Cerebellar cortex (tissue), 1 donor: ENCODE results near the gene RPS19BP1.

ENCODE experiments used
- DNase-seq: peaks from one replicate; pipeline ENCODE4 v3.0.0-alpha.2; 2015; ENCODE audit warnings: low spot score

Gene RPS19BP1

DNA sequence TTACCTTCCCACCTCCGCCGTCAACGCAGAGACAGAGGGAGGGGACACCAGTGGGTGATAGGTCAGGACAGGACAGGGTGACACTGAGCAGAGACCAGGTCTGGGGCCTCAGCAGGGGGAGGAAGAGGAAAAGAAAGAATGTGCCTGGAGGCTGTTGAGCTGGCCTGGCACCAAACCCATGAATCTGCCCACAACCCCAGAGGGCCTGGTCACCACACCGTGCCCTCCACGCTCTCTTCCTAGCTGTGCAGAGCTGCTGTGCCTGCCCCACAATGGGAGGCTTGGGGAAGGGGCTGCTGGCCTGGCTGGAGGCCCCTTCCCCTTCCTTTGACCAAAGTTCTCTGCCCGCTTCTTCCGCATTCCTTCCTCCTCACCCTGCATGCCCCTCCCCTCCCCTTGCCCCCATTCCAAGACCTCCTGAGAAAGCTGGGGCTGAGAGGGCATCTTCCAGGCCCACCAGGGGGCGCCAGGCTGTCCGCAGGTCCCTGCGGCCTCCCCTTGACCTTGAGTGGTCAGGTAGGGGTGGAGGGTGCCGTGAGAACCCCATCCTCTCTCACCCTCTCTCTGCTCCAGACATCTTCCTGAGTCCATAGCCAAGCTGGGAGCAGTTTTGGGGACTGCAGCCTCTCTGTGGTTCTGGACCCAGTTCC lies 27.0 kb upstream of the RPS19BP1 start:
- DNase-seq = no peak

DNA sequence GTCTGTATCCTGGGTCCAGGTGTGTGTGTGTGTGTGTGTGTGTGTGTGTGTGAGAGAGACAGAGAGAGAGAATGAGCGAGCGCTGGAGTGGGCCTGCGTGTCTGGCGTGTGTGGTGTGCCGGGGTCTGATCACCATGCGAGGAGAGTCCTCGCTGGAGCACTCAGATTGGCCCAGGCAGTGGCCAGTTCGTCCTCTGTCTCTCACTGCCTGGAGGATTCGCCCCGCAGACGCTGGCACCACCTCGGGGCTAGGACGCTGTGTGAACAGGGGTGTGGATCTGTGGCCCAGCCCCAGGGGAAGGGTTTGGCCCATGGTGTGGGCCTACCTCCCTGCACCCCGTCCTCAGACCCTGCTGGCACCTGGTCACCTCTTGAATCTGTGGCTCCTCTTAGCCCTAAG lies 26.4 kb upstream of the RPS19BP1 start:
- DNase-seq = no peak

DNA sequence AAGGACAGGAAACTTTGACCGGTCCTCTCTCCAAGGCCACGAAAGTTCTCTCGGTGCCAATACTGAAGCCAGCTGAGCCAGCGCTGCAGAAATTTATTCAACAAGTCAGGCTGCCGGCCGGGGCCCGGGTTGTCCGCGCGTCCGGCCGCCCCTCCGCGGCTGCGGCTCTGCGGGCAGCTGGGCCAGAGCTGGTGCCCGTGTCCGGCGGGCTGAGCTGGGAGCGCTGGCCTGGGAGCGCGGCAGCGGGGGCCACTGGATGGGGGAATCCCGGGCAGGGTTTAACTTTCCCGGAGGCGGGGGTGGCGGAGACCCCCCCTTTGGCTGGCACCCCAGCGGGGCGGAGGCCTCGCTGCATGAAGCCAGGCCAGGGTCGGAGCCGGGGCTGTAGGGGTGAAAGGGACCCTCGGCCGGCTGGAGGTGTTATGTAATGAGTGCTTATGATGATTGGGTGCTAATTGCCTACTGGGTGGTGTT lies 25.7 kb upstream of the RPS19BP1 start:
- DNase-seq = no peak

DNA sequence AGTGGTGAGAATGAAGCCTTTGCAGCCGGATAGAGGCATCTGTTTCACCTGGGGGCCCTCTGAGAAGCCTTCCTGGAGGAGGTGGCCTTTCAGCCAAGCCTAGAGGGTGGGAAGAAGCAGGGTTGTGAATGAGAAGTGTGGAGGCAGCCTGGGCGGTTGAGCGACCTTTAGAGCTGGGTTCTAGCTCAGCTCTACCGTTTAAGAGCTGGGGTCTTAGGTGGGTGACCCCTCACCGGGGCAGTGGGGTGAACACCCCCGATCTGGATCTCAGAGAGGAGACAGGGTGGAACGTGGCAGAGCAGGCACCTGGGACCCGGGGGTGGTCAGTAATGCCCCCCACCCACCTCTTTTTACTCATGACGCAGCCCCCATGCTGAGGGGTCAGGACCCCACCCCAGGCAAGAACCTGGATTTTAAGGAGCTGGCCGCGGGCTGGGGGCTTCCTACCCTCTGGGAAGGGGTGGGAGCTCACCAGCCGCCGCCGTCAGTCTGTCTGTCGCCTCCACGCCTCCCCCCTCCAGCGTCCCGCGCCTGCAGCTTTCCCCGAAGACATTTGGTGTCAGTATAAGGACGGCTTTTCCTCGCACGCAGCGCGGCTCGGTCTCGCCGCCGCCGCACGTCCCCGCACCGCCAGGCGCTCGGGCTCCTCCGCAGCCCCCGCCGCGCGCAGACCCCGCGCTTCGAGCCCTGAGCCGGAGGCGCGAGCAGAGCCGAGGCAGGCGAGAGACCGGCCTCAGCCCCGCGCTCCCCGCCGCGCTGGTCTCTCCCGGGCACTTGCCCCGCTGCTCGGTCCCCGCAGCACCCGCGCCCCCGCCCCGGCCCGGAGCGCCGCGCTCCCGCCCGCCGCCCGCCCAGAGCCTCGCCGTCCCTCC lies 24.7 kb upstream of the RPS19BP1 start:
- DNase-seq = peak; percentile 40

DNA sequence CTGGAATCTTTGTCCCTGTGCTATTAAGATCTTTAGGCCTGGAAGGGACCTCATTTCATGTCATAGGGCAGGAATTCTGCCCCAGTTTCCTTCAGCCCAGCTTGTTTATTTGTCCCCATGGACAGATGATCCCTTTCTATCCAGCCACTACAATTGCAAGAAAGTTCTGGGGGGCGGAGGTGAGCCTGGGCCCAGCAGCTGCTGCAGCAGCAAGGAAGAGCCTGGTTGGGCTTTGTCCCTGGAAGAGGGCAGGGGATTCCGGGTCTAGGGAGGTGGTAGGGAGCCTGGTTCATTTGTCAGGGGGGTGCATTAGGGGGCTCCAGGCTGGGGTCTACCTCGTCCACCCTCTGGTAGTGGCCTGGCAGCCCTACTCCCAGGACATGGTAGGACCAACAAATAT lies 21.6 kb upstream of the RPS19BP1 start:
- DNase-seq = no peak

DNA sequence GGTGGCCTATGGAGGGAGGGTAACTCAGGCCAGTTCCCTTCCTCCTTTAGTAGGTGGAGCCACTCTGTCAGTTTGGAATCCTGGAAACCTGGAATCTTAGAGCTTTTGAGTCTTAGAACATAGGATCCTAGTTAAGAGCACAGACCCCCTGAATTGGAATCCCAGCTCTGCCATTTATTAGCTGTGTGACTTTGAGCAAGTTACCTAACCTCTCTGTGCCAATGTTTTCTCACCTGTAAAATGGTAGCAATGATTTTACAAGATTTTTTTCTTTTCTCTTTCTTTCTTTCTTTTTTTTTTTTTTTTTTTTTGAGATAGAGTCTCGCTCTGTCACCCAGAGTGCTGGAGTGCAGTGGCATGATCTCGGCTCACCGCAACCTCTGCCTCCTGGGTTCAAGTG lies 20.9 kb upstream of the RPS19BP1 start:
- DNase-seq = no peak

DNA sequence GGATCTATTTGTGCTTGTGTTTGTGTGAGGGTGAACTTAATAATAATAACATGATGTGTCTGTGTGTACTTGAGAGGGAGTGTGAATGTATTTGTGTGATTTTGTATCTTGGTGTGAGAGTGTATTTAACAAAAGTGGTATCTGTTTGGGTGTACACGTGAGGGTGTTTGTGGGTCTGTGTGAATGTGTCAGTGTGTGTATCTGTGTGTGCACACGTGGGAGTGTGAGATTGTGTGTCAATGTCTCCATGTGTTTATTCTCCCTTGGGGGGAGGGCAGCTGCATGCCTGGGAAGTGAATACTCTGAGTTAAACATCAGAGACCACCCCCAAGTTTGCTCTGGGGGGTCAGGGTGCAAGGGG lies 15.0 kb upstream of the RPS19BP1 start:
- no peak for DNase-seq

DNA sequence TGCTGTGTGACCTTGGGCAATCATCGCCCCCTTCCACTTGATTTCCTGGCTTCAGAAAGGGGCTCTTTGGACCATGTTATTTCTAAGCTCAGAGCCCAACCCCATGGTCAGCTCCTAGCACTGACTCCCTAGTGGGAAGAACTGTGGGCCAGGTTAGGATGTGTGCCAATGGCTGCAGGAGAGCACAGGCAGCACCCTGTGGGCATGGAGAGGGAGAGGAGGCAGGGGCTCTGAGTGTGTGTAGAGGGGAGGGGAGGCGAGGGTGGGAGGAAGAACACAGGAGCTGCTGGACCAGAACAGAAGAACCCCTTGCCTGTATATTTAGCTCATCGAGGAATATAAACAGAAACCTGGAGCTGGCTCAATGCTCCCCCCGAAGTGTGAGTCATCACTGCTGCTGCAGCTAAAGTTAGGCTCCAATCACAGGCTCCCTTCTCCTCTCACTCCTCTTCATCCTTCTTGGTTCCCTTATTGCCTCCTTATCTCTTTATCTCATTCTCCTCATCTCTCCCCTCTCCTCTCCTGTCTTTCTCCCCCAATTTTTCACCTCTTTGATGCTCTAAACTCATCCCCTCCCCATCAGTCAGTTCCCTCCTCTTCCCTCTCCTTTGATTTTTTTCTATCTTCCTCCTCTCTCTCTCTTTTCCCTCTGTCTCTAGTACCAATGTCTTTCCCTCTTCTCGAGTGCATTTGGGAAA lies 14.5 kb upstream of the RPS19BP1 start:
- peak; percentile 86 for DNase-seq

DNA sequence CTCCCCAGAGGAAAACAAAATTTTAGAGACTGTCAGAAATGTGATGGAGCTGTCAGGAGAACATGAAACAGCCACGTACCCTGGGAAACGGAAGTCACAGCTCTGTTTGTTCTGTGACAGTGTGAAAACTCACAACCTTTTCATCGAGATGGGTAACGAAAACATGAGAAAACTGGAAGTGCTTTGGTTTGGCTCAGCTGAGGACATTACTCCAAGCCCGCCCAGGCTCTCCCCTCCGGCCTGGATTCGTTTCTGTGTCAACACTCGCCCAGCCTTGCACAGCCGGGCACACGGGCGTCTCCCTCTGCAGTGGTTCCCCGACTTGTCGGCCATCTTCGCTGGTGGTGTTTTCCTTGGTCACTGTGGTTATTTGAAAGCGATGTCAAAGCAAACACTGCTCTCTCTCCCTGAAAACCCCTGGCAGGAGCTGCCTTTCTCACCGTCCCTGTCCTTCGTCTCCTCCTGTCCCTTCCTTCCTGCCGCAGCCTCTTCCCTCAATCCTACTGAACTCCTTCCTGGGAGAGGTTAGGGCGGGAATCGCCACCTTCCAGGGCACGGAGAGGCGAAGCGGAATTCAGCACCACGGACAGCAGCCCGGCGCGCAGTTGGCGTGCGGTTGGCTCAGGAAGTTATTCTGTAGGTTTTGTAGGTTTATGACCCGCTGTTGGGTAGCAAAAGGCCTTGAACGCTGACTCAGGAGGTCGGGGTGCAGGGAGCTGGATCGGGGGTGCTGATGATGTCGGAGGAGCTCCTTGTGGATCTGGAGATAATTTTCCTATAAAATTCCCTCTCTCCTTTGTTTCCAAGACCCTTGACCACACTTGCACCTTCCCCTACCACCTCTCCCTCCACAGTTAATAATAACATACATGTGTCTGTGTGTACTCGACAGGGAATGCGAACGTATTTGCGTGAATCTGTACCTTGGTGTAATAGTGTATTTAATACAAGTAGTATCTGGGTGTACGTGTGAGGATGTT lies 13.1 kb upstream of the RPS19BP1 start:
- DNase-seq = no peak

DNA sequence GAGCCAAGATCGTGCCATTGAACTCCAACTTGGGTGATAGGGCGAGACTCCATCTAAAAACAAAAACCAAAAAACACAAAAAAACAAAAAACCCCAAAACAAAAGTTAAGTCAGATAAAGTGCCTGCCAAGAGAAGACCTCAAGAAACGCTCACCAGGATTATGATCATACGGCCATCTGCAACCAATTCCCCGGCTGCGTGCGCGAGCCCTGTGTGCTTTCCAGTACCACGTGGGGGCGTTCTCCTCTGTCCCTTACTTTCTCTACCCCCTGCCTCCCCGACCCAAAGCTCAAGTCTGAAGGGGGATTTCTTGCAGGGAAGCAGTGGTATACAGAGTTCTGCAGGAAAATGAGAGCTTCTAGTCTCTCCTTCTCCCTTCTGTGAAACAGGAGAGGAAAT lies 10.5 kb upstream of the RPS19BP1 start:
- DNase-seq = peak; percentile 55

DNA sequence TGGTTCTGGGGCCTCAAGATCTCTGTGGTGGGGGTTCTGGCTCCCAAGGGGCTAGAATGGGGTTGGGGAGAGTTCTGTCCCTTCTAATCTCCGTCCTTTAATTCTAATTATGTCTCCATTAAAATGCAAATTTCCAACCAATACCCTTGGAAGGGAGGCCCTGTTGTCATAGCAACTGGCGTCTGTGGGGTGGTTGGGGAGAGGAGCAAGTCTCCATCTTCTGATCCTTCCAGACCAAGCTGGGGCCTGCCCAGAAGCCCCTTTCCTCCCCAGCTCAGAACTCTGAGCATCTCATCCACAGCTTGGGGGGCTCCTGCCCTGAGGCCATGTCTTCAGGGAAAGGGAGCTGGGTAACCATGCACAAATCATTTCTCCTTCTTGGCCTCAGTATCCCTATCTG lies 5.4 kb upstream of the RPS19BP1 start:
- no peak for DNase-seq

DNA sequence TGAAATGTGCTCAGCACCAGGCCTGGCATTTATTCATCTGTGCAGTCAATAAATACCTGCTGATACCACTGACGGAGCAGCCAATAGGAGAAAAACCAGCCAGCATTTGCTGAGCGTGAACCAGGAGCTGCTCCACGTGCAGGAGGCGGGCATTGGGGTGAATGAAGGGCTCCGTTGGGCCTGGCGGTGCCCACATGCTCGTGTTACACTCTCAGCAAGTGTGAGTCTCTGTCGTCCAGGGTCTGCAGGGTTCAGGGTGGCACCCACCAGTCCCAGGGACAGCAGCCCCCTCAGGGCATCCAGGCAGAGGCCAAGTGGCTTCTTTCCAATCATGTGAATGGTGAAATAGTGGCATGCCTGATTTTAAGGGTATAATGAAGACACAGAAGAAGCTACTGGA lies 4.2 kb upstream of the RPS19BP1 start:
- no peak for DNase-seq

DNA sequence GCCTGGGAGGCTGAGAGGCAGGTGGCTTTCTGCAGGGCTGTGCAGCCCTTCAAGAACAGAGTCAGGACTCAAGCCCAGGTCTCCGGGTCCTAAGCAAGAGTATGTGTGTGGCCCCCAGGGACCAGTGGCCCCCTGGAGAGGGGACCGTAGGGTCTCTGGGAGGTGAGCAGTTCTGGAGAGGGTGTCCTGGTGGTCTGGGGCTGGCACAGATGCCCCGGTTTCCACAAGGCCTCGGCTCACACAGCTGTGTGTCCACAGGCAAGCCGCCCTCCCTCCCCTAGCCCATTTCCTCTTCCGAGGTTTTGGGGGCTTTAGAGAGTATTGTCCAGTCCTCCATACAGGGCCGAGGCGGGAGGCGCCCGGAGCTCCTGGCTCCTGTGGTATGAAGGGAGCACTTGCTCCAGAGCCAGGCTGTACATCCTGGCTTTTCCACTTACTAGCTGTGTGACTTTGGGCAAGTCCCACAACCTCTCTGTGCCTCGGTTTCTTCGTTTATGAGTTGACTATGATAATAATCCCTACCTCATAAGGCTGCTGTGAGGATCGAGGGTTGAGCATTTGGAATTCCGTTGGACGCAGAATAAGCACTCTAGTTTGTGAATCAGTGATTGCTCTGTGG lies 3.4 kb upstream of the RPS19BP1 start:
- no peak for DNase-seq

DNA sequence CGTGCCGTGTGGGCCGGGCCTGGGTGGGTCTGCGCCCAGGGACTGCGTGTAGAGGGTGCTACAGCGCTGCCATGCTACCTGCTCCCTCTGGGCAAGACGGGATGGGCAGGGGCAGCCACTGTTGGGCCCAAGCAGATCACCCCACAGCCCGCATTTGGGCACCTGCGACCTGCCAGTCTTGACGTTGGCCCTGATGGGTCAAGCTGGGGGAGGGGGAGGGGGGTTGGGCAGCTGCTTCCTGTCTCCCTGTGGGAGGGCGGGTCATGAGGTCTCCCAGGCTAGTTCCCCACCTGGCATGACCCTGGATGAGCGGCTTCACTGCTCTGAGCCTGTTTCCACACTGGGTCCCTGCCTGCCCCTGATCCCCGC lies 2.8 kb upstream of the RPS19BP1 start:
- DNase-seq = no peak

DNA sequence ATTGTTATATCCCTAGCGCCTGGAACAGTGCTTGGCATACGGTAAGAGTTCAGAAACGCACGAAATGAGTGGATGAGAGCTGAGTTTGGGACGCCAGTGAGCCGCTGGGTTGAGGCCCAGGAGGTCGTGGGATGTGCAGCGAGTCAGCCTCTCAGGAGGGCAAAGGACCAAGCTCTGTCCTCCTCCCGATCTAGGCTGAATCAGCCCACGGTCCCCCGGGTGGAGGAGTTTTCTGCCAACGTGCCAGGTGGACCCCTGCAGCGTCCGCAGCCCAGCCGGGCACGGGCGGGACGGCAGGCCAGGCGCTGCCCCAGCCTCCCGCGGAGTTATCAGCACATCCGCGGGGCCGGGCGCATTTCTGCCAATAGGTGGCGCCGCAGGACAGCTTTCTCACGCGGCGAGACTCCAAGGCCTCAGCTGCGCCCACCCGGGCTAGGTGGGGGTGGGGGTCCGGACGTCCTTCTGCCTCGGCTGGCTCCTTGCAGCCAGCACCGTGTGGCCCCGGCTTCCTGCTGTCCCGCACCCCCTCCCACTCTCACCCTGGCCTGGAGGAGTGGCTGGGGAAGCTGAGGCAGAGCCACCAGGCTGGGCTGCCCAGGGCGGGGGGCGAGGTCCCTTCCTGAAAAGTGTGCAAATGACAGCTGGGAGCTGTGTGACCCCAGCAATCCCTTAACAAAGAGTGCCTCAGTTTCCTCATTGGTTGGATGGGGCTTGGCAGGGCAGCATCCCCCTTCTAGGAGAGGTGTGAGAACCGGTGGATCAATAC lies 2.2 kb upstream of the RPS19BP1 start:
- DNase-seq = peak; percentile 77

DNA sequence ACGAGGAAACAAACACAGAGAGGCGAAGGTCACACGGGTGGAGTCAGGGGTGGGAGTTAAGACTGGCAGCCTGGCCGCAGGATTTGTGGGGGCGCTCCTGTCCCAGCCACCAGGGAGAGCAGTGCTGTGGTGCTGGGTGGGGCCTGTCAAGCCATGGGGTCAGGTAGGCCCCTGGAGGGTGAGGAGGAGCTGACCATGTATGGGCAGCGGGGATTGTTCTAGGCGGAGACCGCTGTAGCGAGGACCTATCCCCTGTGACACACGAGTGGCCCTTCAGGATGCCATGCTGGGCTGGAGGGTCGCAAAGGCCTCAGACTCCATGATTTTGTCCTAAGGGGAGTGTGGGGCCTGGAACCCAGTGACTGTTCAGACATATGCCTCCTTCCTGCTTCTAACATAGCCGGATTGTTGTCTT lies 1.6 kb upstream of the RPS19BP1 start:
- DNase-seq = peak; percentile 75

DNA sequence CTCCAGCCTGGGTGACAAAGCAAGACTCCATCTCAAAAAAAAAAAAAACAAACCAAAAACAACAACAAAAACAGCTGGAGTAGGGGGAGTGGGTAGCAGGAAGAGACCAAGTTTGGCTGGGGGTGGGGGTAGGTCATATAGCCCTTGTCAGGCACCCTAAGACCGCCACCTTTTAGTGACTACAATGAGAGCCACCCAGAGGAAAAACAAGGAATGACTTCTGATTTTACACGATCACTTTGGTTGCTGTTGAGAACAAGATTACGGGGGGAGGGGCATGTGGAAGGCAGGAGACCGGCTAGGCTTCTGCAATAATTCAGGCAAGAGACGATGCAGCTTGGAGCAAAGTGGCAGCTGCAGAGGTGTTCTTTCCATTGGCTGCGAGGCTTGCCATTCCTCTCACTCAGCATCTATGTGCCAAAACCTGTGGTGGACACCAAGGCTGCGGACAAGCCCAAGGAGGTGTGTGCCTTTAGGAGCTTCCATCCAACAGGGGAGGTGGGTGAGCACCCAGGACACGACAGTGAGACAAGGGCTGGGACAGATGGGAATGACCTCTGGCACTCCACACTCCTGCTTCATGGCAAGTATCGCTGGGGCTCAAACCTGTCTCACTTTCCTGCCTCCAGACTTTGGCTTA lies 1.7 kb downstream of the RPS19BP1 start:
- peak; percentile 73 for DNase-seq

DNA sequence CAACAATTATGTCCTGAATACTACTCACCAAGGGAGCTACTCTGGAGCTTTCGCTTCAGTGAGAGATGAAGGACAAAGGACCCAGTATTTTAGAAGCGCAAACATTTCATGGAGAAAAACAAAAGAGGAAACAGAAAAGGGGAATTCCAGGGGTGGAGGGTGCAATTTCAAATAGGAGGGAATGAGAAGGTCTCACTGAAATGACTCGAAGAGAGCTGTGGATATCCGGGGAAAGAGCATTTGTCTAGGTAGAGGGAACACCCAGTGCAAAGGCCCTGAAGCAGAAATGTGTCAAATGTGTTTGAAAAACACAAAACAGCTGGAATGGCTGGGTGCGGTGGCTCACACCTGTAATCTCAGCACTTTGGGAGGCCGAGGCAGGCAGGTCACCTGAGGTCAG lies 2.4 kb downstream of the RPS19BP1 start:
- DNase-seq = no peak

DNA sequence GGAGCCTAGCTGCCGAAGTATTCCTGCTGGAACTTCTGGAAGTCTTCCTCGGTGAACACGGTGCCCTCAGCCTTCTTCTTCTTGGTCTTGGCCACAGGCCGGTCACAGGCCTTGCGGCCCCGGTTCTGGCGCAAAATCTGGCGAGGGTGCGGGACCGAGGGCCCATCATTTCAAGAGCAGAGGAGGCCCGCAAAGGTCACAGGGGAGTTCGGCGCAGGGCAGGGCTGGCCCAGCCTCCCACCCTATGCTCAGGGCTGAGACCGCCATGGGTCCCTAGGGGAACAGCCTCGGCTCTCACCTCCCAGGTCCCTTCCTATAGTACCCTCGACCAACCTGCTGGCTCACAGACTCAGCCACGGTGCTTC lies 3.1 kb downstream of the RPS19BP1 start:
- DNase-seq = no peak
